Activated CD4-positive, alpha-beta T cell treated with anti-CD3 and anti-CD28 coated beads, Interleukin-2, Interleukin-4, amounts not matched to agents 100 ng/mL and 50 ng/mL, durations not matched to agents 16 hours and 8 hours (primary cell): Measurements from ENCODE around the gene ASTN2.

Source experiments
- DNase-seq: peaks from one replicate; pipeline ENCODE4 v3.0.0-alpha.2; 2020; ENCODE audit warnings: low spot score

Gene ASTN2

GRCh38 chr9:116414374-116414773, 1000.5 kb downstream of the ASTN2 start:
- no peak for DNase-seq

- no peak for DNase-seq
Measured at GRCh38 chr9:116411506-116411905, 1003.4 kb downstream of the ASTN2 start.

DNA sequence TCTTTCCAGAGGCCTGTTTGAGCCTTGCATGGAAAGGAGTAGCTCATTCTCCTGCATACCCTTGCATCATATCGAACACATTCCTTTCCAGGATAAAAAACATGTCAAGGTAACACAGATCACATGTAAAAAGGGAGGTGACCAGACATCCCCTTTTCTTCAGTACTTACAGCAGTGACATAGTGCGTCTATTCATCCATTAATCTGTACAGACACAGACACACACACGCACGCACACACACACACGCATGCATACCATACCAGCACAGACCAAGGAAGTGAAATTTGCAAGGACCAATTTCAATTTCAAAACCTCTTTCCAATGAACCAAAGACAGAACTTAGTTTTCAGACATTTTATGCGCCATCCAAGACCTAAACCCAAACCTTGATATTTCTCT, 1005.2 kb downstream of the ASTN2 start:
- no peak for DNase-seq

DNA sequence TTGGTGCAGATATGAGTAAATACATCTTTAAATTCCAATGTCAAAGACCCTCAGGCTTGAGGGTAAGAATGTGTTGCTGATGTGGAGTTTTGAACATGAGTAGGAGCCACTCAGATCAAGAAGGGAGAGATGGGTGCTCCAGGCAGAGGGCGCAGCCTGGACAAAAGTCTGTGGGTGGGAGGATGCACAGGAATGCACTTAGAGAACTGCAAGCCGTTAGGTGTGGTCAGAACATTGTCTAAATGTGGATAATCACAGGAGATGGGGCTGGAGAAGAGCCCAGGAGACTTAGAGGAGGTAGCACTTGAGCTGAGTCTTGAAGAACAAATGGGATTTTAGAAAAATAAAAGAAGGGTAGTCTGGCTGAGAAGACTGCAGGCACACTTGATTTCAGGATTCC, 1005.7 kb downstream of the ASTN2 start:
- no peak for DNase-seq

GRCh38 chr9:116406469-116406868, 1008.4 kb downstream of the ASTN2 start:
- no peak for DNase-seq

DNA sequence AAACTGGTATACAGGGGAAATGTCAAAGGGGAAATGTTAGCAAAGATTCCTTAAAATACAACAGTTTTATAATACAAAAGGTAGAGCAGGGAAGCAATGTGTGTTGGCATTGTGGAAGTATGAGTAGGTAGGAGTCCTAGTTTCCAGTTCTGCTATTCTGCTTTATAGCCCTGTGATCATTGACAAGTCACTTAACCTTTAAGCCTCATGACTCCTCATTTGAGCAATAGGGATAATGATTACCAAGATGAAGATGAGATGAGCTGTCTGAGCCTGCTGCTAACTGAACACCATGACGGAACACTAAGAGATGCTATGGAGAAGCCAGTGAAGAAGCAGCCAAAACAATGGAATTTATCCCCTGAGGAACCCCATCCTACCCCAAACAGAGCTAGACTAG, 1009.5 kb downstream of the ASTN2 start:
- DNase-seq, result no peak

DNA sequence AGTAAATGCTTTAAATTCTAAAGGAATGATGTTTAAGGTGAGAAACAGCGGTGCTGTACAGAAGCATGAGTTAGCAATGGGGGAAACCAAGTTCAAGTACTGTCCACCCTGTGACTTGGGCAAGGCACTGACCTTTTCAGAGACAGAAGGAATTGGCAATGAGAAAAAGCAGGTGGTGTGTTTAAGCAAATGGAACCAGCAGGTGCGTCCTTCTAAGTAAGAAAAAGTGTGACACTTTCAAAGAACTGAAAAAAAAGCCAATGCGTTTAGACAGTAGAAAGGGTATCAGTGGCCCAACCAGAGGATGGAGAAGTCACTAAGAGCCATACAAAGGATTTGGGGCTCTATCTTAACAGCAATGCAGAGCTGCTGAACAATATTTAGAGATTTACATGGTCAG, 1010.6 kb downstream of the ASTN2 start:
- no peak for DNase-seq

DNA sequence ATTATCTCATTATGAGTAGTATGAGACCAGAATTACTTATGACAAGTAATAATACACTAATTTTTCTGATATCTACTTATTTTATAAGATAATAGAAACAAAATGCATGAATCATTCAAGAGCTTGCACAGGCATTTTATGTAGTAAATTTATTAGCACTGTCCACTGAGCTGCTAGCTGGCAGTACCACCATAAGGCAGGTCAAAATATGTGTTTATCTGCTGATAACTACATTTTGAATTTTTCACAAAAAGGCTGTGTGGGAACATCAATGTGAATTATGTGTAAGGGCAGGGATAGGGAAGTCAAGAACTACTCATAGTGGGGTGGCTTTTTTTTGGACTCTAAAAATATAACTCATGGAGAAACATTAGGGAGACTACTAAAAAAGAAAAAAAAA, 1011.7 kb downstream of the ASTN2 start:
- DNase-seq, result no peak

DNA sequence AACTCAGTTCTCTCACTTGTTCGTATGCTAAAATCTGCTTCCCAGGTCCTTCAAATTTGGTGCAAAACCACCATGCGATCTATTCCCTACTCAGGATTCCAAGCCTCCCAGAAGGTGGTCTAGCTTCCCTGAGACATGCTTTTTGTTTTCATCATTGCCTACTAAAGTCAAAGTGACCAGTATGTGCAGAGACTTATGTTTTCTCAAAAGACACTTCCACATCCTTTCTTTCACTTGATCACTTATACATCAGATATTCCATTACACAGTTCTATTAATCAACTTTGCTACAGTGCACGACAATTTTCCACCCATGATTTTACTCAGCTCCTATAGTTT, 1019.2 kb downstream of the ASTN2 start:
- no peak for DNase-seq

DNA sequence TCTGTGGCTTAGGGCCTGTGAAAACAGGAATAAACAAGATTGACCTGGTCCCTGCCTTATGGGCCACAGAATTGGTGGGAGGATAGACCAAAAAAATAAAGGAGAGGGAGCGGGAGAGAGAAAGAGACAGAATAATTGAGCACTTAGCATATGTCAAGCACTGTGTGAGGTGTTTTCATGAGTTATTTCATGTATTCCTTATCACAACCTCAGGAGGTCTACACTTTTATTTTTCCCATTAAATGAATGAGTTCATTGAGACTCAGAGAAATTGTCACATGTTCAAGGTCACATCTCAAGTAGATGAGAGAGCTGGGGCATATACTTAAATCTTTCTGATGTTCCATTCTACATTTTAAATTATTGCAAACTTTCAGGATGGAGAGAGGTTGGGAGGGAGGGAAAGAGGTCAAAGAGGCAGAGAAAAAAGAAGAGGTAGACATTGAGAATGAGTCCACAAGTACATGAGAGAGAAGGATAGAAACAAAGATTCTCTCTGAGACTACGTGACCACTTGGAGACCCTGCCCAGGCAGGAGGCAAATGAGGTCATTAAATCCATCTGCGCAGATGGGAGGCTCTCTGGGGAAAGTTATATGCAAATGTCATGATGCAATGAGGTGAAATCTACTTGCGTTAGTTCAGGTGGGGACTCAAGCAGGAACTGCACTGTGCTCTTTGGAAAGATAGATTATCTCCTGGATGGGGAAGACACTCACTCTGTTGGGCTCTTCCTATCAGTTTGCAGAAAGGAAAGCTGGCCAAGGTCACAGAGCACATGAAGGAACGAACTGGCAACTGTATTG, 1019.8 kb downstream of the ASTN2 start:
- DNase-seq, result no peak

DNA sequence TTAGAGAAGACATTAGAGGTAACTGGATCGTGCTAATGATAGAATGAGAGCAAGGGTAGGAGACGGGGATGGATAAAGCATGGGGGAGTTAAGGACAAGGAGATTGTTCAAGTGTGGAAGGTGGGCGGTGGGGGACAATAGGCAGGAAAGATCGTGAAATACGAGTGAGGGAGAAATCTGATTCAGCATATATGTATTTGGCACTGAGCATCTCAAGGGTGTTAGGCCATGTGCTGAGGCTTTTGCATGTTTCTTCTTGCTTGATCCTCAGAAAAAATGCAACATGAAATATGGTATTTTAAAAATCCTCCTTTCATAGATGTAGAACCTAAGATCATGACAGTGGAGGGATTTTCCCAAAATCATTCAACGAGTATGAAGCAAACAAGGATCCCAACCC, 1020.8 kb downstream of the ASTN2 start:
- no peak for DNase-seq

DNA sequence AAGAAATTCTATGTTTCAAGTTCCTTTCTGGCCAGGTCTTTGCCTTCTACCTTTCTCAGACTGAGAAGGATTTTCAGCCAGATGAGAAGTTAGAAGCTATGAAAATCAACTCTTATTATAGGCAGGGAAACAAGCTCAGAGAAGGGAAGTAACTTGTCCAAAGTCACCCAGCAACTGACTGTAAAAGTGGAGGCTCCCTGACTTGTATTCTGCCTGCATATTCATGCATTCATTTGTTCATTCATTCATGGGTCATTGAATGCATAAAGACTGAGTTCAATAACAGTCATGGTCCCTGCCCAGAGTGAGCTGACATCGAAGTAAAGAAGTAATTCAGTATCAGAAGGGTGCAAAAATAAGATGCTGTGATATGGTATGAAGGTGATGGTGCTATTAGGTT, 1021.7 kb downstream of the ASTN2 start:
- DNase-seq, result no peak

DNA sequence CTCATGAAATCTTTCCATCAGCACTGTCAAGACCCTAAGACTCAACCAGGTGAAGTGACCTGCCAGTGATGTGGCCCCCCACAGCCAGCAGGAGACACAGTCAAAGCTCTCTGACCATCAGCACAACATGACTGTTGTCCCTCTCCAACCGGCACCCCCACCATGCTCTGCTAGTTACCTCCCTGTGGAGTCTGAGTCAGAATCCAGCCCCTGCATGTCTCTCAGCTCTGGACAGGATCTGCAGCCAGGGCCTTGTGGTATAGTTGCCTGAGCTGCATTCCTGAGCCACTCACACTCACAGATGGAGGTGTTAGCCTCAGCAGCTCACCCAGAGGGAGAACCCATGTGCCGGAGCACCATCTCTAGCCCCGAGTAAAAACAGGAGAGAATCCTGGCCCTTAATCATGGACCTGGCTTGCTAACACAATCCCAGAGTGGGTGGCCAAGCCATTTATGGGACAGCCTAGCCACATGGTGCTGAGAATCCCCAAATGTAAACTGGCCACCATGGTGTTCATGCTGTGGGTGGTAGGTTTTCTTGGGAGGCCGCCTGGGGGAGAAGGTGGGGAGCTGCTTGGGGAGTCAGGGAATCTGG, 1023.5 kb downstream of the ASTN2 start:
- no peak for DNase-seq

- DNase-seq, result no peak
Measured at GRCh38 chr9:116390303-116391228, 1024.3 kb downstream of the ASTN2 start.

- DNase-seq, result no peak
Measured at GRCh38 chr9:116389541-116390302, 1025.1 kb downstream of the ASTN2 start.

GRCh38 chr9:116387934-116388698, 1026.7 kb downstream of the ASTN2 start:
- no peak for DNase-seq

GRCh38 chr9:116383936-116384335, 1030.9 kb downstream of the ASTN2 start:
- DNase-seq, result no peak

GRCh38 chr9:116383133-116383532, 1031.7 kb downstream of the ASTN2 start:
- DNase-seq, result no peak

DNA sequence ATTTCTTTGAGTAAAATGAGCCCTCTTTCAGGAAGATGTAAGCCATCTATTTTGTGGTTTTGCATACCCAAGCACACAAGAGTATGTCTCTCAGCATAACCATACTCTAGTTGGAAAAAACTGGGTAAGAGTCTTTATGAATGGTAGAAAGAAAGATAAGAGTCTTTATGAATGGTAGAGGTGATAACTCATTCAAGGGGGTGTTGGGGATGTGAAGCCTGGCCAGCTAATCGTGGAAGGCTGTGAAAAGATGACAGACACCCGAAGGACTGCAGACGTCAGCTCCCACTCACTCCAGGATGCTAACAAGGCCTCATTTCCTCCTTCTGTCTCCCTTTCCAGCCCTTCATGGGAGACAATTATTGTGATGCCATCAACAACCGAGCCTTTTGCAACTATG, 1032.8 kb downstream of the ASTN2 start:
- DNase-seq, result no peak

DNA sequence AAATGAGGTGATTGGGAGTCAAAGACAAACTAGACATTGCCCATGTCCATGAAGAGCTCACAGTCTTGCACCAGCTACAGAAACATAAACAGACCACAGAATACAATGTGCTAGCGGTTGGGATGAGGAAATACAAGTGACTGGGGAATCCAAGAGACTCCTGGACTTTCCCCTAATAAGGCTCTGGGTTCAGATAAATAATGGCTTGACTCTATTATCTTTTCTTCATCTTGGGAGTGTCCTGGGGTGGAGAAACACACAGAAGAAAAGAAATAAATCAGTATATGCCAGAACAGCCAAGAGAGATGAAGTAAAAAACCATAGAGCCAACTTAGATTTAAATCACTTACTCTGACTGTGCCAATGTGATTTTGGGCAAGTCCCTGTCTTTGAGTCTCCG, 1033.5 kb downstream of the ASTN2 start:
- no peak for DNase-seq

DNA sequence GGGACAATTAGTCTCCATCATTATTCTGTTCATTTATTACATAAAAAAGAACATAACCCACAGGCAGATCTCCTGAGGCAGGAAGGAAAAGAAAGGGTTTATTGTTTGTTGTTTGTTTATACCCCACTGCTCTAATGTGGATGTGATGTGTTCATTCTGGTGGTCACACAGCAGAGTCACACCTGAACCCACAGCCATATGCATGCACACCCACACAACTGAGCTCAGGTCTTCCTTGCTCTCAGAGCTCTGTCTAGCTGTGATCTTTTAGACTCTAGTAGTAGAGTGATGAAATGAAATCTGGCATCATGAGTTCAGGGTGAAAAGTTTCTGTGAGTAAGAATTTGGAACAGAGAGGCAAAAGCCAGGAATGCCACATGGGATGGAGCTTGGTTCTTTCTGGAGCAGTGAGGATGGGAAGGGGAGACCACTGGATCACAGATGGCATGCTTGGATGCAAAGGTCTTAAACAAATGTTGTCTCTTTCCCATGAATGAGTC, 1034.3 kb downstream of the ASTN2 start:
- DNase-seq, result no peak
